Neural progenitor cell (in vitro differentiated cells): ENCODE measurements around the gene VAT1L. TPM values are rescaled to one million over a fixed set of nuclear protein-coding genes. Genes with fewer than 3 reads are reported as not detected.

Experiments used
- DNase-seq: peaks from one replicate; pipeline ENCODE4 v3.0.0-alpha.2; 2016; ENCODE audit warnings: low spot score
- H2AFZ ChIP-seq: fragments of 200-600 bp; sonication (generic); replicated peaks from 2 replicates; pipeline ENCODE4 v1.6.1; 2016; ENCODE audit warnings: antibody characterized with exemption
- H3F3A ChIP-seq: fragments of 200-600 bp; sonication (generic); 2 replicates; pipeline ENCODE4 v1.6.1; 2016; ENCODE audit warnings: antibody characterized with exemption, low read depth
- H3K27ac ChIP-seq: fragments of 200-600 bp; sonication (generic); 2 replicates; pipeline ENCODE4 v1.5.1; 2016; ENCODE audit warnings: mild to moderate bottlenecking
- H3K27me3 ChIP-seq: fragments of 200-600 bp; sonication (generic); 2 replicates; pipeline ENCODE4 v1.6.1; 2016; ENCODE audit warnings: mild to moderate bottlenecking, moderate library complexity
- H3K36me3 ChIP-seq: fragments of 200-600 bp; sonication (generic); 2 replicates; pipeline ENCODE4 v1.5.1; 2016
- H3K4me1 ChIP-seq: fragments of 200-600 bp; sonication (generic); 2 replicates; pipeline ENCODE4 v1.6.1; 2016; ENCODE audit warnings: mixed run types
- H3K4me2 ChIP-seq: fragments of 200-600 bp; sonication (generic); 2 replicates; pipeline ENCODE4 v1.6.1; 2016
- H3K4me3 ChIP-seq: fragments of 200-600 bp; sonication (generic); 2 replicates; pipeline ENCODE4 v1.5.1; 2016
- H3K79me2 ChIP-seq: fragments of 200-600 bp; sonication (generic); 2 replicates; pipeline ENCODE4 v1.6.1; 2016; ENCODE audit warnings: low read depth
- H3K9ac ChIP-seq: fragments of 200-600 bp; sonication (generic); 2 replicates; pipeline ENCODE4 v1.6.1; 2016
- H3K9me3 ChIP-seq: fragments of 200-600 bp; sonication (generic); 2 replicates; pipeline ENCODE4 v1.5.1; 2016; ENCODE audit warnings: low read depth
- H4K20me1 ChIP-seq: fragments of 200-600 bp; sonication (generic); 2 replicates; pipeline ENCODE4 v1.6.1; 2016; ENCODE audit warnings: low read depth
- H3K27ac Mint-ChIP-seq: 3 replicates; pipeline ENCODE4 v1.8.0; 2021; ENCODE audit warnings: mixed read lengths
- H3K27me3 Mint-ChIP-seq: 2 replicates; pipeline ENCODE4 v1.8.0; 2022; ENCODE audit warnings: low read depth, mild to moderate bottlenecking, inconsistent platforms, moderate library complexity, mixed read lengths; ENCODE audit not compliant: insufficient read depth
- H3K36me3 Mint-ChIP-seq: 3 replicates; pipeline ENCODE4 v1.8.0; 2021; ENCODE audit warnings: mixed read lengths
- H3K4me1 Mint-ChIP-seq: 3 replicates; pipeline ENCODE4 v1.8.0; 2021; ENCODE audit warnings: mixed read lengths
- H3K4me3 Mint-ChIP-seq: 3 replicates; pipeline ENCODE4 v1.8.0; 2021; ENCODE audit warnings: mild to moderate bottlenecking, moderate library complexity, mixed read lengths
- H3K9me3 Mint-ChIP-seq: 3 replicates; pipeline ENCODE4 v1.8.0; 2020; ENCODE audit warnings: mixed read lengths
- EZH2 ChIP-seq: fragments of 200-600 bp; sonication (generic); IDR thresholded peaks from 2 replicates; pipeline ENCODE4 v1.6.1; 2017; ENCODE audit warnings: antibody characterized with exemption, mild to moderate bottlenecking, moderate library complexity
- EZH2phosphoT487 ChIP-seq: fragments of 200-600 bp; sonication (generic); IDR thresholded peaks from 2 replicates; pipeline ENCODE4 v1.6.1; 2017; ENCODE audit warnings: antibody characterized with exemption
- total RNA-seq: library from RNA; depleted of rRNA; stranded (reverse); fragments of >200 nt; gene quantifications from 2 replicates; pipeline ENCODE4 v1.2.3, GENCODE V29; 2015; ENCODE audit warnings: low replicate concordance
- TF ChIP-seq, protein P1 (sequence below): fragments of 200-600 bp; sonication (generic); IDR thresholded peaks from 2 replicates; pipeline ENCODE4 v1.5.1; 2017; ENCODE audit warnings: antibody characterized with exemption, mild to moderate bottlenecking

Gene VAT1L
- total RNA-seq, 1 donor from 2014 or later: 43.2 TPM

DNA sequence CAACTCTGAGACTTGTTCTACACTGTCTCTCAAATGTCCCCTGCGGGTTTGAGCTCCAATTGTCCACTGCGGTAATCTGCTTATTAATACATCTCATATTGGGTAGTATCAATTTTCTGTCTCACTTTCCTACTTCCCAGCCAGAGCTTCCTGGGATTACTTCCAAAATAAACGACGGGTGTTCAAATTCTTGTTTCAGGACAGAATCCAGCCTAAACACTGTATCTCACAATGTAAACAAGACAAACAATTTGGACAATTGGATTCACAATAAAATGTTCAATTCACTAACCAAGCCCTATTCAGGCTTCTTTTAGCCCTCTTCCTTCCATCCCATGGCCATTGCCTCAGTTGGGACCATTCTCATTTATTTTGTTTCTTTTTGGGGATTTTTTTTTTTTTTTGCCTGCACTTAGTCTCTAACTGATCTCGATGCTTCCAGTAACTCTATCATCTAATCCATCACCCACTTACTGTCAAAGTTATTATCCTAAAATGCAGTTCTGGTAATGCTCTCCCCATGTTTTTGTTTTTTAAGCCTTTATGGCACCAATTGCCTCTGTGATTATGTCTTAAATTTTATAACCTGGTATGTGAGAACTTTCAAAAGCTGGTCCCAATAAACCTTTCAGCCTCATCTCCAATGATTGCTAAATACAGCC, 2.0 kb upstream of the VAT1L start:
- Histone ChIP-seq H3K27ac (no peak overlapping the region), H3K9ac (no peak overlapping the region), H3K79me2 (peaks cover 28% of the 10 kb centered on the region), H3F3A (peaks cover 6% of the 10 kb centered on the region), H3K27me3 (peaks cover 32% of the 10 kb centered on the region), H3K36me3 (no peaks in the 10 kb centered on the region), H3K4me3 (no peak overlapping the region), H3K4me1 (peaks cover 15% of the 10 kb centered on the region), H2AFZ (no peak overlapping the region), H4K20me1 (peaks cover 22% of the 10 kb centered on the region), H3K4me2 (no peak overlapping the region), H3K9me3 (no peaks in the 10 kb centered on the region)
- Mint-ChIP-seq H3K27ac (no peak overlapping the region), H3K9me3 (peaks cover 6% of the 10 kb centered on the region), H3K4me3 (no peak overlapping the region), H3K4me1 (peaks cover 25% of the 10 kb centered on the region), H3K27me3 (peaks cover 7% of the 10 kb centered on the region), H3K36me3 (no peaks in the 10 kb centered on the region)
- no peak for DNase-seq
- TF ChIP-seq EZH2 (no peak), EZH2phosphoT487 (no peak)
- TF ChIP-seq, protein P1, sequence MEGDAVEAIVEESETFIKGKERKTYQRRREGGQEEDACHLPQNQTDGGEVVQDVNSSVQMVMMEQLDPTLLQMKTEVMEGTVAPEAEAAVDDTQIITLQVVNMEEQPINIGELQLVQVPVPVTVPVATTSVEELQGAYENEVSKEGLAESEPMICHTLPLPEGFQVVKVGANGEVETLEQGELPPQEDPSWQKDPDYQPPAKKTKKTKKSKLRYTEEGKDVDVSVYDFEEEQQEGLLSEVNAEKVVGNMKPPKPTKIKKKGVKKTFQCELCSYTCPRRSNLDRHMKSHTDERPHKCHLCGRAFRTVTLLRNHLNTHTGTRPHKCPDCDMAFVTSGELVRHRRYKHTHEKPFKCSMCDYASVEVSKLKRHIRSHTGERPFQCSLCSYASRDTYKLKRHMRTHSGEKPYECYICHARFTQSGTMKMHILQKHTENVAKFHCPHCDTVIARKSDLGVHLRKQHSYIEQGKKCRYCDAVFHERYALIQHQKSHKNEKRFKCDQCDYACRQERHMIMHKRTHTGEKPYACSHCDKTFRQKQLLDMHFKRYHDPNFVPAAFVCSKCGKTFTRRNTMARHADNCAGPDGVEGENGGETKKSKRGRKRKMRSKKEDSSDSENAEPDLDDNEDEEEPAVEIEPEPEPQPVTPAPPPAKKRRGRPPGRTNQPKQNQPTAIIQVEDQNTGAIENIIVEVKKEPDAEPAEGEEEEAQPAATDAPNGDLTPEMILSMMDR: no peak

GRCh38 chr16:77787452-77787851, 912 bp upstream of the VAT1L start:
- TF ChIP-seq, protein P1: no peak
- Mint-ChIP-seq H3K27ac (no peak overlapping the region), H3K4me1 (peaks cover 35% of the 10 kb centered on the region), H3K4me3 (peak overlapping the region; percentile 98), H3K9me3 (peaks cover 6% of the 10 kb centered on the region), H3K27me3 (peaks cover 7% of the 10 kb centered on the region), H3K36me3 (peaks cover 4% of the 10 kb centered on the region)
- no peaks in the 10 kb centered on the region for H3K36me3 ChIP-seq
- peak overlapping the region; percentile 85 for H3K4me2 ChIP-seq
- H3K9ac ChIP-seq: no peak overlapping the region
- H3K9me3 ChIP-seq: no peaks in the 10 kb centered on the region
- H4K20me1 ChIP-seq: peaks cover 28% of the 10 kb centered on the region
- H3K27me3 ChIP-seq: peaks cover 32% of the 10 kb centered on the region
- H3F3A ChIP-seq: peaks cover 6% of the 10 kb centered on the region
- H3K4me3 ChIP-seq: peak overlapping the region; percentile 90
- H3K27ac ChIP-seq: no peak overlapping the region
- DNase-seq: no peak
- peak overlapping the region; percentile 88 for H2AFZ ChIP-seq
- H3K4me1 ChIP-seq: peaks cover 15% of the 10 kb centered on the region
- peaks cover 40% of the 10 kb centered on the region for H3K79me2 ChIP-seq

DNA sequence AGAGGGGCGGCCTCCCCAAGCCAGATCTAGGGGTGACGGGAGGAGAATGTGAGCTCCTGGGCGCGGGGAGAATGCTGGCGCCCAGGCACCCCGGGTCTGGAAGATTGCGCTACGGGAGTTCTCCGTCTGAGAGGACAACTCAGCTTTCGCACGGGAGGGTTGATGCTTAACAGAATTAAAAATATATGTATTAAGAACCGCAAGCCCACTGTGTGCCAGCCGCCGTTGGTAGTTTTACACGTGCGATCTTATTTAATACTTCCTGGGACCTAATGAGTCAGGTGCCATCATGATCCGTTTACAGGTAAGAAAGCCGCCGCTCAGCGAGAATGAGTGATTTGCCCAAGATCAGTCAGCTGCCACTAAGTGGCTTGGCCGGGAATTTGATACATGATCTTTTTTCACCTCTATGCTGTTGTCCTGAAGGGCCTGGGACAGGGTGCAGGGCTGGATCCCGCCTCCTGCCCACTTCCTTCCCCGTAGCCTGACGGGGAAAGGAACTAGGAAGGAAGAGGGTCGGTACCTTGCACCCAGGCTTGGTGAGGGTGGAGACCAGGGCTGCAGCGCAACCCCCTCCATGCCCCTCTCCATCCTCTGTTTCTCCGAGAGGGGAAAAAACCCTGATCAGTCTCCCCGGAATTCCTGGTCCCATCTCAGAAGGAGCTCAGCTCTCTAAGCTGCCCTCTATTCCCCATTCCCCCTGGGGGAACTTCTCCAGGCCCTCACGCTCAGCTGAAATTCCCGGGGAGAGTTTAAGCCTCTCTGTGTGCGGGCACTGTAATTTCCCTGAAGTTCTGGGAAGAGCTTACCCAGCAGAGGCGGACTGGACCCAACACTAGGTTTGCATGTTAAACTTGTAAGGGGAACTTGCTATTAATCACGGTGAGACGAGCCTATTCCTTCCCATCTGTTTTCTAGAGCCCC, 983 bp downstream of the VAT1L start:
- H3K27me3 Mint-ChIP-seq: peaks cover 7% of the 10 kb centered on the region
- H3K27ac ChIP-seq: no peak overlapping the region
- H3K9ac ChIP-seq: no peak overlapping the region
- no peaks in the 10 kb centered on the region for H3K36me3 ChIP-seq
- peaks cover 31% of the 10 kb centered on the region for H4K20me1 ChIP-seq
- H2AFZ ChIP-seq: peak overlapping the region; percentile 88
- peak; percentile 51 for DNase-seq
- H3K4me3 ChIP-seq: peak overlapping the region; percentile 90
- H3K9me3 ChIP-seq: no peaks in the 10 kb centered on the region
- no peak overlapping the region for H3K27ac Mint-ChIP-seq
- TF ChIP-seq EZH2 (no peak), EZH2phosphoT487 (no peak)
- TF ChIP-seq, protein P1: no peak
- peaks cover 58% of the 10 kb centered on the region for H3K79me2 ChIP-seq
- no peaks in the 10 kb centered on the region for H3K9me3 Mint-ChIP-seq
- H3K27me3 ChIP-seq: peaks cover 32% of the 10 kb centered on the region
- H3K4me1 ChIP-seq: peaks cover 15% of the 10 kb centered on the region
- peaks cover 6% of the 10 kb centered on the region for H3F3A ChIP-seq
- peaks cover 14% of the 10 kb centered on the region for H3K36me3 Mint-ChIP-seq
- peak overlapping the region; percentile 98 for H3K4me3 Mint-ChIP-seq
- H3K4me2 ChIP-seq: peak overlapping the region; percentile 85
- peaks cover 36% of the 10 kb centered on the region for H3K4me1 Mint-ChIP-seq
